AML-193 (cell line): ENCODE results near the gene C1QTNF7.
A peak's percentile ranks its signal among the peaks of the same experiment; 100 is the strongest.

Experiments used
- DNase-seq, 2 experiments: peaks; one replicate each; lab custom pipeline; 2025; lab: John Stamatoyannopoulos, UW

C1QTNF7 gene

GRCh38 chr4:15457406-15458201, 29.8 kb downstream of the C1QTNF7 start:
- peak; percentile 78 to 83 for DNase-seq

GRCh38 chr4:15458616-15459015, 30.8 kb downstream of the C1QTNF7 start:
- peak in 1 of 2 experiments; percentile 25 for DNase-seq

- no peak for DNase-seq
Measured at GRCh38 chr4:15459706-15460105, 31.9 kb downstream of the C1QTNF7 start.

GRCh38 chr4:15466596-15466995, 38.8 kb downstream of the C1QTNF7 start:
- DNase-seq = no peak

- no peak for DNase-seq
Measured at GRCh38 chr4:15469402-15470127, 41.7 kb downstream of the C1QTNF7 start, which contains the start of gene CC2D2A. CC2D2A (plus strand) TSS chr4:15469882; CDS start chr4:15475933, 6,051 bp downstream.

GRCh38 chr4:15470128-15470475, 42.3 kb downstream of the C1QTNF7 start:
- no peak for DNase-seq

GRCh38 chr4:15476396-15476795, 48.6 kb downstream of the C1QTNF7 start:
- DNase-seq = no peak

GRCh38 chr4:15478724-15479088, 50.9 kb downstream of the C1QTNF7 start:
- no peak for DNase-seq

- peak; percentile 63 to 67 for DNase-seq
Measured at GRCh38 chr4:15479089-15479912, 51.5 kb downstream of the C1QTNF7 start.

GRCh38 chr4:15479913-15480185, 52.0 kb downstream of the C1QTNF7 start:
- no peak for DNase-seq

- DNase-seq = no peak
Measured at GRCh38 chr4:15481961-15482745, 54.3 kb downstream of the C1QTNF7 start.

GRCh38 chr4:15482842-15483241, 55.0 kb downstream of the C1QTNF7 start:
- no peak for DNase-seq

- DNase-seq = no peak
Measured at GRCh38 chr4:15488136-15488535, 60.3 kb downstream of the C1QTNF7 start.

- no peak for DNase-seq
Measured at GRCh38 chr4:15488658-15489470, 61.0 kb downstream of the C1QTNF7 start.

GRCh38 chr4:15489551-15489950, 61.7 kb downstream of the C1QTNF7 start:
- DNase-seq = no peak

GRCh38 chr4:15493411-15493810, 65.6 kb downstream of the C1QTNF7 start:
- DNase-seq = no peak

GRCh38 chr4:15495621-15496020, 67.8 kb downstream of the C1QTNF7 start:
- DNase-seq = no peak
